HCT116 (cell line): Measurements from ENCODE around the gene VEPH1. TPM values are rescaled to one million over a fixed set of nuclear protein-coding genes. Genes with fewer than 3 reads are reported as not detected.

Source experiments
- ATAC-seq: fragments of 200-7000 bp; cut with Tn5 transposase; 2 replicates; pipeline ENCODE4 v1.9.1; 2020; ENCODE audit warnings: mild to moderate bottlenecking, moderate library complexity
- BruUV-seq: library from RNA; stranded (reverse); fragments of 400-500 nt; replicated peaks from 2 replicates; lab custom pipeline; 2021; lab: Mats Ljungman, UMichigan
- CTCF ChIA-PET: fragments of 300-600 bp; sonication (Branson Sonifier 250); formaldehyde crosslinking; loops from one replicate; lab custom pipeline; 2021; ENCODE audit warnings: antibody characterized with exemption; lab: Charles Lee
- POLR2A ChIA-PET: fragments of 300-600, 350-600 bp; sonication (Branson Sonifier 250); formaldehyde crosslinking; loops from one replicate; lab custom pipeline; 2021; ENCODE audit warnings: antibody characterized with exemption; lab: Charles Lee
- RAD21 ChIA-PET, 2 experiments: fragments of 300-600 bp; sonication (Branson Sonifier 250); formaldehyde crosslinking; loops; one replicate each; lab custom pipeline; 2023; ENCODE audit warnings: low total read pairs in 2 of 2; ENCODE audit not compliant: uncharacterized antibody in 2 of 2, unreplicated experiment in 2 of 2, low non-redundant PET in 1 of 2; lab: Charles Lee
- DNase-seq: peaks from one replicate; pipeline ENCODE4 v3.0.0-alpha.2; 2010; ENCODE audit warnings: low read depth, low spot score
- H2AFZ ChIP-seq: fragments of 200-600 bp; shearing (Covaris generic), sonication (generic); 2 replicates; pipeline ENCODE4 v1.6.1; 2017; ENCODE audit warnings: low read depth, mixed run types, mixed read lengths, antibody characterized with exemption, low read length; ENCODE audit not compliant: poor library complexity, severe bottlenecking
- H3K27ac ChIP-seq: 2 replicates; pipeline ENCODE4 v1.5.1; 2012; ENCODE audit warnings: low read depth, low read length
- H3K27me3 ChIP-seq: fragments of 200-600 bp; sonication (generic); 2 replicates; pipeline ENCODE4 v1.6.1; 2016; ENCODE audit warnings: mixed run types, low read length, mixed read lengths; ENCODE audit not compliant: insufficient read depth
- H3K36me3 ChIP-seq, 2 experiments: fragments of 200-500 bp in 1 of 2; fragments of 200-600 bp in 1 of 2; sonication (Bioruptor generic) in 1 of 2; sonication (generic) in 1 of 2; 2 replicates each; pipeline versions ENCODE4 v1.5.1 to v1.6.1; 2014 to 2016; ENCODE audit warnings: low read length in 2 of 2, inconsistent platforms in 1 of 2, mixed read lengths in 1 of 2, mixed run types in 1 of 2; ENCODE audit not compliant: insufficient read depth in 2 of 2, control insufficient read depth in 1 of 2
- H3K4me1 ChIP-seq, 2 experiments: fragments of 200-600 bp in 1 of 2; sonication (generic) in 1 of 2; 2 replicates each; pipeline versions ENCODE4 v1.5.1 to v1.6.1; 2012 to 2017; ENCODE audit warnings: low read length in 2 of 2, inconsistent platforms in 1 of 2, mild to moderate bottlenecking in 1 of 2, mixed read lengths in 1 of 2, mixed run types in 1 of 2, moderate library complexity in 1 of 2; ENCODE audit not compliant: insufficient read depth in 2 of 2, control insufficient read depth in 1 of 2
- H3K4me2 ChIP-seq: fragments of 200-600 bp; sonication (generic); 2 replicates; pipeline ENCODE4 v1.6.1; 2017; ENCODE audit warnings: mixed run types, low read length, mixed read lengths
- H3K4me3 ChIP-seq, 2 experiments: fragments of 200-600 bp in 1 of 2; sonication (generic) in 1 of 2; replicated peaks in 1 of 2; 2 replicates each; pipeline ENCODE4 v1.5.1; 2011 to 2016; ENCODE audit warnings: low read length in 2 of 2, control low read depth in 1 of 2, low read depth in 1 of 2, mild to moderate bottlenecking in 1 of 2, mixed read lengths in 1 of 2, mixed run types in 1 of 2
- H3K79me2 ChIP-seq: fragments of 200-600 bp; sonication (generic); 2 replicates; pipeline ENCODE4 v1.6.1; 2017; ENCODE audit warnings: mild to moderate bottlenecking, mixed run types, low read length, moderate library complexity, mixed read lengths; ENCODE audit not compliant: insufficient read depth
- H3K9ac ChIP-seq: fragments of 200-600 bp; sonication (generic); 2 replicates; pipeline ENCODE4 v1.6.1; 2016; ENCODE audit warnings: low read length, mixed read lengths
- H3K9me2 ChIP-seq: fragments of 200-600 bp; sonication (generic), shearing (Covaris generic); 2 replicates; pipeline ENCODE4 v1.6.1; 2017; ENCODE audit warnings: mixed run types, mild to moderate bottlenecking, moderate library complexity; ENCODE audit not compliant: insufficient read depth
- H3K9me3 ChIP-seq, 2 experiments: fragments of 200-500 bp in 1 of 2; fragments of 200-600 bp in 1 of 2; sonication (Bioruptor generic) in 1 of 2; sonication (generic) in 1 of 2; 2 replicates each; pipeline ENCODE4 v1.6.1; 2014 to 2017; ENCODE audit warnings: low read length in 2 of 2, mixed read lengths in 2 of 2, inconsistent platforms in 1 of 2, low read depth in 1 of 2, mild to moderate bottlenecking in 1 of 2, mixed run types in 1 of 2, moderate library complexity in 1 of 2; ENCODE audit not compliant: control insufficient read depth in 1 of 2, insufficient read depth in 1 of 2
- H4K20me1 ChIP-seq: fragments of 200-600 bp; sonication (generic), shearing (Covaris generic); 2 replicates; pipeline ENCODE4 v1.6.1; 2017; ENCODE audit warnings: mixed run types, mild to moderate bottlenecking, moderate library complexity; ENCODE audit not compliant: insufficient read depth
- CEBPB ChIP-seq: IDR thresholded peaks from 2 replicates; pipeline ENCODE4 v1.6.1; 2012; ENCODE audit warnings: low read depth
- EGR1 ChIP-seq: IDR thresholded peaks from 2 replicates; pipeline ENCODE4 v1.6.1; 2012; ENCODE audit warnings: low read depth
- ELF1 ChIP-seq: IDR thresholded peaks from 2 replicates; pipeline ENCODE4 v1.6.1; 2012; ENCODE audit warnings: low read depth, borderline replicate concordance
- EZH2 ChIP-seq: fragments of 200-600 bp; sonication (generic); IDR thresholded peaks from 2 replicates; pipeline ENCODE4 v1.6.1; 2017; ENCODE audit warnings: antibody characterized with exemption, mixed run types
- EZH2phosphoT487 ChIP-seq: fragments of 200-600 bp; IDR thresholded peaks from 2 replicates; pipeline ENCODE4 v1.6.1; 2018; ENCODE audit warnings: antibody characterized with exemption, borderline replicate concordance
- FOSL1 ChIP-seq: IDR thresholded peaks from 2 replicates; pipeline ENCODE4 v1.6.1; 2012; ENCODE audit warnings: low read depth
- JUND ChIP-seq: IDR thresholded peaks from 2 replicates; pipeline ENCODE4 v1.6.1; 2012
- MAX ChIP-seq: IDR thresholded peaks from 2 replicates; pipeline ENCODE4 v1.6.1; 2012
- POLR2AphosphoS5 ChIP-seq: IDR thresholded peaks from 2 replicates; pipeline ENCODE4 v1.6.1; 2011; ENCODE audit warnings: mild to moderate bottlenecking, low read depth, low read length, moderate library complexity
- REST ChIP-seq: IDR thresholded peaks from 2 replicates; pipeline ENCODE4 v1.6.1; 2012; ENCODE audit warnings: low read depth
- SP1 ChIP-seq: IDR thresholded peaks from 2 replicates; pipeline ENCODE4 v1.6.1; 2012; ENCODE audit warnings: low read depth
- SRF ChIP-seq: IDR thresholded peaks from 2 replicates; pipeline ENCODE4 v1.6.1; 2012; ENCODE audit warnings: low read depth
- ZBTB33 ChIP-seq: IDR thresholded peaks from 2 replicates; pipeline ENCODE4 v1.6.1; 2011; ENCODE audit warnings: mild to moderate bottlenecking, low read length, moderate library complexity; ENCODE audit not compliant: insufficient replicate concordance; ENCODE audit errors: extremely low read depth
- ZFX ChIP-seq: fragments of 450-650 bp; IDR thresholded peaks from 2 replicates; pipeline ENCODE4 v1.6.1; 2017
- intact Hi-C: fragments of 100-400 bp; cut with micrococcal nuclease; formaldehyde crosslinking; loops from 2 replicates; pipeline ENCODE4 v1.10.0; 2022
- total RNA-seq: library from RNA; stranded (reverse); gene quantifications from one replicate; pipeline ENCODE4 v1.2.1, GENCODE V29; 2021; ENCODE audit not compliant: unreplicated experiment

The VEPH1 gene
- total RNA-seq, 1 experiment from 2014 or later, result 4.9 TPM

GRCh38 chr3:157512534-157512933, 9.3 kb upstream of the VEPH1 start:
- CTCF ChIA-PET, result no interaction called here
- H3K27ac ChIP-seq, result no peak overlapping the region
- H3K9me3 ChIP-seq, result no peaks in the 10 kb centered on the region
- no peaks in the 10 kb centered on the region for H3K4me1 ChIP-seq
- no peak overlapping the region for H2AFZ ChIP-seq
- DNase-seq (no peak), ATAC-seq (no peak)
- H4K20me1 ChIP-seq, result no peaks in the 10 kb centered on the region
- POLR2A ChIA-PET, result no interaction called here
- RAD21 ChIA-PET, result no interaction called here
- H3K36me3 ChIP-seq, result no peaks in the 10 kb centered on the region
- no peak for TF ChIP-seq EZH2
- TF ChIP-seq SRF, result no peak
- TF ChIP-seq CEBPB, result no peak
- TF ChIP-seq, all 23 proteins: peak for 0
- Histone ChIP-seq H3K9ac (no peak overlapping the region), H3K4me2 (no peak overlapping the region), H3K27me3 (no peaks in the 10 kb centered on the region), H3K79me2 (no peaks in the 10 kb centered on the region), H3K9me2 (peaks cover 4% of the 10 kb centered on the region; the same call in 1 of the 2 replicates), H3K4me3 (no peak overlapping the region)
- no TSS peak for BruUV-seq
- intact Hi-C loops, result no loop called here

- Histone ChIP-seq H2AFZ (no peak overlapping the region), H3K9me2 (0 out of 2 replicates have a peak, but pooled peaks cover 4% of the 10 kb centered on the region), H3K4me2 (no peak overlapping the region), H3K27ac (no peak overlapping the region), H3K9me3 (no peaks in the 10 kb centered on the region), H3K4me3 (no peak overlapping the region), H3K9ac (no peak overlapping the region), H3K27me3 (no peaks in the 10 kb centered on the region), H4K20me1 (no peaks in the 10 kb centered on the region), H3K36me3 (no peaks in the 10 kb centered on the region), H3K4me1 (no peaks in the 10 kb centered on the region), H3K79me2 (no peaks in the 10 kb centered on the region)
- CTCF ChIA-PET, result no interaction called here
- POLR2A ChIA-PET, result no interaction called here
- DNase-seq (no peak), ATAC-seq (no peak)
- no TSS peak for BruUV-seq
- RAD21 ChIA-PET, result no interaction called here
- intact Hi-C loops, result no loop called here
- TF ChIP-seq ZBTB33 (no peak), SP1 (no peak), CEBPB (no peak), FOSL1 (no peak), EZH2phosphoT487 (no peak), ELF1 (no peak), REST (no peak), POLR2AphosphoS5 (no peak), JUND (no peak), ZFX (no peak), EGR1 (no peak), MAX (no peak)
Measured at GRCh38 chr3:157508461-157508860, 5.2 kb upstream of the VEPH1 start.
